Measurements from ENCODE around the gene KLHL9.

Gene KLHL9

GRCh38 chr9:21317956-21318923 lies 17.0 kb downstream of the KLHL9 start:
- peak; percentile 3 for DNase-seq (ENCODE audit: low read depth)

- no peak for DNase-seq (ENCODE audit: low read depth)
Observed at GRCh38 chr9:21316860-21317259, 18.3 kb downstream of the KLHL9 start.

DNA sequence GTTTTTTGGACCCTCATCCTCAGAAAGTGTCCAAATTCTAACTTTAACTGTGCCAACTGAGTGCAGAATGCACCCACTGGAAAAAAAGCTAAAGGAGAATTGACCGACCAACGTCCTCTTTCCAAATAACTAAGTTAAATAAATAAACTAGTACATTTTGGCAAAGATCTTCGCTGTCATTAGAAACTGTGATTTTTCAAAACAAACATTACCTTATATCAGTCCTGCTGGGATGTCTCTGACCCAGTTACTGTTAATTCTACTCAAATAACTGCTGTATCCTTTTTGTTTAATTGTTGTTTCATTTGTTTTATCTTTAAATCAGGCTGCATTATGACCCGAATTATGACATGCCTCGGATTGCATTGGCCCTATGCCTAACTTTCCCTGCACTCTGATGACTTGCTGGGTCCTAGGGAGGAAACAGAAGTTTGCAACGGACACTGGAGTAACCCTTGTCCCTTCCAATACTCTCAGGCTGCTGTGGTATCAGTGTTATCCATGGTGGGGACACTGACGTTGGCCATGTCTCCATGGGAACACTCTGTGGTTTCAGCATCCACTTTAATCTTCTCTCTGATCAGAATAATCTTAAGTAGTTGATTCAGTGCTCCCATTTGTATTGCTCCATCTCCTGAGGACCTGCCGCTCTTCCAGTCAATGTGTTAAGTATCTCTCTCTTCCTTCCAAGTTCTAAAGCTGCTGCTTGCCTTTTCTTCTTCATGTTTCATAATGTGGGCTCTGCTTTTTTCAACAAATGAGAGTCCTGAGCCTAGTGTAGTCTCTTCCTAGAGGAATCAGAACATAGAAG lies 19.0 kb downstream of the KLHL9 start:
- DNase-seq (ENCODE audit: low read depth) = no peak

- no peak for DNase-seq (ENCODE audit: low read depth)
Observed at GRCh38 chr9:21314152-21314551, 21.1 kb downstream of the KLHL9 start.

DNA sequence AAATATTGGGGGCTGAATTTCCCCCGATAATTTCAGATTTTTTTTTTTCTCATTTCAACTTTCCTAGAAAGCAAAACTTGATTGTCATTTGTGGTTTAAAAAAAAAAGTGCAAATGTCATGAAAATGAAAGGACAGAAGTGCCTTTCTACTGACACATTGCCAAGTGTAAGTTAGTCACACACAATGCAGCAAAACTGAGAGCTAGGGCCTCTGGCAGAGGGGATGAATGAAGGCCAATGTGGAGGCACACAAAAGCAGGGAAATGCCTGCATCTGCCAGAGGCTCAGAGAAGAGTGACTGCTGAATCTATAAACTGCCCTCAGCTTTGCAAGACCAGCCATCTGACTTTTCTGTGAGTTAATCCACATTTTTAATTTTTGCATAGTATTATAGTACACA lies 23.3 kb downstream of the KLHL9 start:
- no peak for DNase-seq (ENCODE audit: low read depth)

- no peak for DNase-seq (ENCODE audit: low read depth)
Observed at GRCh38 chr9:21305213-21305612, 30.0 kb downstream of the KLHL9 start, which contains the start of gene IFNA5. Gene IFNA5 (minus strand): TSS chr9:21305313. CDS start chr9:21305256, 57 bp downstream.

- DNase-seq (ENCODE audit: low read depth) = no peak
Observed at GRCh38 chr9:21295992-21296391, 39.2 kb downstream of the KLHL9 start.

GRCh38 chr9:21294904-21295538 lies 40.2 kb downstream of the KLHL9 start:
- DNase-seq (ENCODE audit: low read depth) = no peak

DNA sequence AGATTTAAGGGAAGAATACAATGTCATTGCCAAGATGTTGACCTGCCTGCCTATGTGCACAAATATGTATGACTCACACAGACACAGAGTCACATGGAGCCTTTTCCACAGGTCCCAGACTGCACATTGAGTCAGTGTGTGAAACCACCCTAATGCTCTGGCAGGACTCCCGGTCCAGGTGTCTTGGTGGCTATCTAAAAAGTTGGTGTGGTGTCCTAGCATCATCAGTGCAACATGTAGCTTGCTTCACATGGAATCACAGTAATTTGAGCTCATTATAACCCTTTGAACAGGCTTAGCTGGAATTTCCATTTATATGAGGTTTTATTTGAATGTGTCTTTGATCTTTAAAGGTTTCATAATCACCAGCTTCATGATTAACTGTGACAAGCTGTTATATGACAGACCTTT lies 40.8 kb downstream of the KLHL9 start:
- no peak for DNase-seq (ENCODE audit: low read depth)

- no peak for DNase-seq (ENCODE audit: low read depth)
Observed at GRCh38 chr9:21289848-21290247, 45.4 kb downstream of the KLHL9 start.

- DNase-seq (ENCODE audit: low read depth) = no peak
Observed at GRCh38 chr9:21287280-21287679, 47.9 kb downstream of the KLHL9 start.

DNA sequence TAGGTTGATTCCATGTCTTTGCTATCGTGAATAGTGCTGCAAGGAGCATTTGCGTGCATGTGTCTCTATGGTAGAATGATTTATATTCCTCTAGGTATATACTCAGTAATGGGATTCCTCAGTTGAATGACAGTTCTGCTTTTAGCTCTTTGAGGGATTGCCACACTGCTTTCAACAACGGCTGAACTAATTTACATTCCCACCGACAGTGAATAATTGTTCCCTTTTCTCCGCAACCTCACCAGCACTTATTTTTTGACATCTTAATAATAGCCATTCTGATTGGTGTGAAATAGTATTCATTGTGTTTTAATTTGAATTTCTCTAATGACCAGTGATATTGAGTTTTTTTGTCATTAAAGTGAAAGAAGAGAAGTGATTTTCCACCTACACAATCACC lies 48.5 kb downstream of the KLHL9 start:
- no peak for DNase-seq (ENCODE audit: low read depth)

GRCh38 chr9:21286099-21286498 lies 49.1 kb downstream of the KLHL9 start:
- no peak for DNase-seq (ENCODE audit: low read depth)

GRCh38 chr9:21281275-21281674 lies 53.9 kb downstream of the KLHL9 start:
- no peak for DNase-seq (ENCODE audit: low read depth)

Data from activated gamma-delta T cell treated with anti-CD3 and anti-CD28 coated beads, Interleukin-2, amount 50 U/mL, for 16 hours (primary cell).